Type B pancreatic cell (in vitro differentiated cells): ENCODE results near the gene ALG3. TPM values are rescaled to one million over a fixed set of nuclear protein-coding genes. Genes with fewer than 3 reads are reported as not detected.
A peak's percentile ranks its signal among the peaks of the same experiment; 100 is the strongest.
"Not testable (repeated sequence)": the region's sequence is repeated elsewhere in the genome, so short reads cannot be mapped to it uniquely, and the experiment has no call there.

Experiments
- DNase-seq: peaks from one replicate; pipeline ENCODE4 v3.0.0; 2021; ENCODE audit warnings: mixed read lengths; ENCODE audit not compliant: unreplicated experiment; ENCODE audit errors: extremely low spot score
- H3K27ac Mint-ChIP-seq: 2 replicates; pipeline ENCODE4 v1.8.0; 2021; ENCODE audit warnings: mild to moderate bottlenecking, mixed read lengths
- H3K27me3 Mint-ChIP-seq: 2 replicates; pipeline ENCODE4 v1.8.0; 2021; ENCODE audit warnings: mixed read lengths
- H3K36me3 Mint-ChIP-seq: 2 replicates; pipeline ENCODE4 v1.8.0; 2021; ENCODE audit warnings: mixed read lengths
- H3K4me1 Mint-ChIP-seq: one replicate; pipeline ENCODE4 v1.8.0; 2021; ENCODE audit warnings: mixed read lengths; ENCODE audit not compliant: unreplicated experiment
- H3K4me3 Mint-ChIP-seq: 2 replicates; pipeline ENCODE4 v1.8.0; 2021; ENCODE audit warnings: mild to moderate bottlenecking, mixed read lengths
- H3K9me3 Mint-ChIP-seq: 2 replicates; pipeline ENCODE4 v1.8.0; 2021; ENCODE audit warnings: mixed read lengths
- total RNA-seq: library from RNA; stranded (reverse); gene quantifications from 2 replicates; pipeline ENCODE4 v1.2.1, GENCODE V29; 2021; ENCODE audit warnings: low replicate concordance
- TF ChIP-seq, protein P1 (sequence below): fragments of 200-600 bp; sonication (generic); conservative IDR thresholded peaks from 2 replicates; pipeline ENCODE4 v1.5.0; 2021; ENCODE audit warnings: antibody characterized with exemption, mild to moderate bottlenecking

Gene ALG3
- total RNA-seq, 1 donor from 2014 or later = 55.8 TPM

DNA sequence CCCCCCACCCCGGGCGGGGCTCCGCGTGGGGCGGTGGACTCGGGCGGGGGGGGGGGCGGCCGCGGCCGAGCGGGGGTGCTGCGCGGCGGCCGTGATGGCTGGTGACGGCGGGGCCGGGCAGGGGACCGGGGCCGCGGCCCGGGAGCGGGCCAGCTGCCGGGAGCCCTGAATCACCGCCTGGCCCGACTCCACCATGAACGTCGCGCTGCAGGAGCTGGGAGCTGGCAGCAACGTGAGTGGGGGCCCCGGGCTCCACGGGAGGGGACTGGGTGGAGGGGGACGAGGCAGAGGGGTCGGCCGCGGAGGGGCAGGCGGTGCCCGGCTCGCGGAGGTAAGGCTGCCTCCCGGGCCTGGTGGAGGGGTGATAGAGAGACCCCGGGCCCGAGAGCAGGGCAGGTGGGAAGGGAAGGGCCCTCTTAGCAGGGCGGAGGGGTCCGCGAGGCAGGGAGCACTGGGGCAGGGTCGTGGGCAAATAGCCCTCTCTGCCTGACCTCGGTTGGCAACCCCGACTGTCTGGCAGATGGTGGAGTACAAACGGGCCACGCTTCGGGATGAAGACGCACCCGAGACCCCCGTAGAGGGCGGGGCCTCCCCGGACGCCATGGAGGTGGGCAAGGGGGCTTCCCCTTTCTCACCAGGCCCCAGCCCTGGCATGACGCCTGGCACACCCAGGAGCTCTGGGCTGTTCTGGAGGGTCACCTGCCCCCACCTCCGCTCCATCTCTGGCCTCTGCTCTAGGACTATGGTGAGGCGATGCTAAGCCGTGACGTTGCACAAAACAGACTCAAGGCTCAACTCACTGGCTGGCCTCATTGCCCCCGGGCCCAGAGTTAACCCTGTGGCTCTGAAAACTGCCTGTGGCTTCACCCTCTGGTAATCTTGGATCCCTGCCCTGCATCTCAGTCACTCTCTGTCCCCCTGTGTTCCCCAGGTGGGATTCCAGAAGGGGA is 27.5 kb upstream of the ALG3 start, which contains the start of gene ECE2:
ECE2 (plus strand) TSS at position 62 of the 950 bp plus-strand sequence; CDS start at position 194, 132 bp downstream.
- no peaks in the 10 kb centered on the region for H3K36me3 Mint-ChIP-seq
- TF ChIP-seq, protein P1, sequence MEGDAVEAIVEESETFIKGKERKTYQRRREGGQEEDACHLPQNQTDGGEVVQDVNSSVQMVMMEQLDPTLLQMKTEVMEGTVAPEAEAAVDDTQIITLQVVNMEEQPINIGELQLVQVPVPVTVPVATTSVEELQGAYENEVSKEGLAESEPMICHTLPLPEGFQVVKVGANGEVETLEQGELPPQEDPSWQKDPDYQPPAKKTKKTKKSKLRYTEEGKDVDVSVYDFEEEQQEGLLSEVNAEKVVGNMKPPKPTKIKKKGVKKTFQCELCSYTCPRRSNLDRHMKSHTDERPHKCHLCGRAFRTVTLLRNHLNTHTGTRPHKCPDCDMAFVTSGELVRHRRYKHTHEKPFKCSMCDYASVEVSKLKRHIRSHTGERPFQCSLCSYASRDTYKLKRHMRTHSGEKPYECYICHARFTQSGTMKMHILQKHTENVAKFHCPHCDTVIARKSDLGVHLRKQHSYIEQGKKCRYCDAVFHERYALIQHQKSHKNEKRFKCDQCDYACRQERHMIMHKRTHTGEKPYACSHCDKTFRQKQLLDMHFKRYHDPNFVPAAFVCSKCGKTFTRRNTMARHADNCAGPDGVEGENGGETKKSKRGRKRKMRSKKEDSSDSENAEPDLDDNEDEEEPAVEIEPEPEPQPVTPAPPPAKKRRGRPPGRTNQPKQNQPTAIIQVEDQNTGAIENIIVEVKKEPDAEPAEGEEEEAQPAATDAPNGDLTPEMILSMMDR = no peak
- no peak within 1 kb of the TSS for H3K4me3 Mint-ChIP-seq
- H3K27ac Mint-ChIP-seq = no peak within 1 kb of the TSS
- no peak for DNase-seq
- peaks cover 80% of the 10 kb centered on the region for H3K27me3 Mint-ChIP-seq
- no peaks in the 10 kb centered on the region for H3K4me1 Mint-ChIP-seq
- no peaks in the 10 kb centered on the region for H3K9me3 Mint-ChIP-seq

DNA sequence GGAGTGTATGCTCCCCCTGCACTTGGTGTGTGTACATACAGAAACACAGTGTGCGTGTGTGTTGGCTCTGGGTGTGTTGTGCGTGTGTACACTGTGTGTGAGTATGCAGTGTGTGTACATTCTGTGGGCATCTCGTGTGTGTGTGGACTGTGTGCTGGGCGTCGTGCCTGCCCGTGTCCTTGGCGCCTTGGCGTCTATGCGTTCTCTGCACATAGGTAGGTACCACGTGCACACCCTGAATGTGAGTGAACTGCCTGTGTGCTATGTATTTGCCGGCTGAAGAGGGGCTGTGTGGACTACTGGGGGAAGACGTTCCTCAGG is 26.6 kb upstream of the ALG3 start:
- no peak overlapping the region for H3K4me3 Mint-ChIP-seq
- H3K36me3 Mint-ChIP-seq = no peaks in the 10 kb centered on the region
- no peaks in the 10 kb centered on the region for H3K4me1 Mint-ChIP-seq
- peaks cover 74% of the 10 kb centered on the region for H3K27me3 Mint-ChIP-seq
- TF ChIP-seq, protein P1 = no peak
- H3K9me3 Mint-ChIP-seq = no peaks in the 10 kb centered on the region
- H3K27ac Mint-ChIP-seq = no peak overlapping the region
- no peak for DNase-seq

DNA sequence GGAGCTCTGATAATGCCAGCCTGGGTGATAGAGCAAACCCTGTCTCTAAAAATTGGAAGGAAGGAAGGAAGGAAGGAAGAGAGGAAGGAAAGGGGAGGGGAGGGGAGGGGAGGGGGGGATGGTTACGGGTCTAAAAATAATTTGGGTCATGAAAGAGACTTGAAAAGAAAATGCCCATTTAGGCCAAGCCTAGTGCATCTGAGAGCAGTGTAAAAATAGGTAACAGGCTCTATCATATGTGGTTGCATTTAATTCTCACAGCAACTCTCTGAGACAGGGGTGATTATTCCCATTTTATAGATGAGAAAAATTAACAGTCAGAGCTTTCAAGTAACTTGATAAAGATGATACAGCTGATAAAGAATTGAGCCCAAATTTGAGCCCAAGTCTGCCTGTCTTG is 23.5 kb upstream of the ALG3 start:
- no peaks in the 10 kb centered on the region for H3K36me3 Mint-ChIP-seq
- DNase-seq = no peak
- peaks cover 58% of the 10 kb centered on the region for H3K27me3 Mint-ChIP-seq
- H3K4me3 Mint-ChIP-seq = no peak overlapping the region
- H3K4me1 Mint-ChIP-seq = no peaks in the 10 kb centered on the region
- no peak overlapping the region for H3K27ac Mint-ChIP-seq
- TF ChIP-seq, protein P1 = no peak
- H3K9me3 Mint-ChIP-seq = no peaks in the 10 kb centered on the region

DNA sequence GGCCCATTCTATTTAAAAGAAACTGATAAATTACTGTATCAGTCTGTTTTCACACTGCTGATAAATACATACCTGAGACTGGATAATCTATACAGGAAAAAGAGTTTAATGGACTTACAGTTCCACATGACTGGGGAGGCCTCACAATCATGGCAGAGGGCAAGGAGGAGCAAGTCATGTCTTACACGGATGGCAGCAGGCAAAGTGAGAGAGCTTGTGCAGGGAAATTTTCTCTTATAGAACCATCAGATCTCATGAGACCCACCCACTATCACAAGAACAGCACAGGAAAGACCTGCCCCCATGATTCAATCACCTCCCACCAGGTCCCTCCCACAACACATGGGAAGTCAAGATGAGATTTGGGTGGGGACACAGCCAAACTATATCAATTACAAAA is 18.5 kb upstream of the ALG3 start:
- DNase-seq, H3K4me3 Mint-ChIP-seq, H3K4me1 Mint-ChIP-seq, H3K27ac Mint-ChIP-seq, H3K36me3 Mint-ChIP-seq, H3K9me3 Mint-ChIP-seq: not testable (repeated sequence)
- H3K27me3 Mint-ChIP-seq = peaks cover 57% of the 10 kb centered on the region

DNA sequence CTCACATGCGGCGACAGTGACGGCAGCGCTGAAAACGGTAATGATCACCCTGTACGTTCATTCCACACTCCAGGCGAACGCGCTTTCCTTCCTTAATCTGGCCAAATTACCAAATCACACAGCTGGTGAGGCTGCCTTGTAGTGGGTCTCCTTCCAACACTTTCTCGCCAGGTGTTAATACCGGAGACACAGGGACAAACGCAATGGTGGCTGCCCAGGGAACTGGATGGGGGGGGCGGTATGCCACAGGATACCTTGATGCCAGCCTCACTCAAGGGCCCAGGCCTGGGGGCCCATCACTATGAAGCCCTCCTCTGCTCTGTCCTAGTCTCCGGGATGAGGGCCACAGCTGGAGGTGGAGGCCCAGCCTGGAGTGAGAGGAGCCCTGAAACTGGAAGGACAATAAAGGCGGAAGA is 14.0 kb upstream of the ALG3 start:
- DNase-seq = no peak
- Mint-ChIP-seq H3K36me3 (peaks cover 4% of the 10 kb centered on the region), H3K27me3 (peaks cover 75% of the 10 kb centered on the region), H3K27ac (no peak overlapping the region), H3K4me1 (peaks cover 10% of the 10 kb centered on the region), H3K4me3 (peak overlapping the region; percentile 79), H3K9me3 (no peaks in the 10 kb centered on the region)
- TF ChIP-seq, protein P1 = no peak
